IMR-90 (cell line): ENCODE measurements around the gene TREM1. TPM values are rescaled to one million over a fixed set of nuclear protein-coding genes. Genes with fewer than 3 reads are reported as not detected.

ENCODE experiments used
- ATAC-seq: fragments of 200-7000 bp; cut with Tn5 transposase; 2 replicates; pipeline ENCODE4 v1.9.1; 2020; ENCODE audit warnings: low read depth, mild to moderate bottlenecking, moderate library complexity
- BruUV-seq: library from RNA; stranded (reverse); fragments of 400-500 nt; replicated peaks from 2 replicates; lab custom pipeline; 2021; lab: Mats Ljungman, UMichigan
- CTCF ChIA-PET: fragments of 300-600 bp; formaldehyde crosslinking; extraction: SDS; loops from one replicate; lab custom pipeline; 2021; ENCODE audit warnings: antibody characterized with exemption; lab: Yijun Ruan, JAX
- POLR2A ChIA-PET: fragments of 300-600 bp; sonication (Branson Sonifier 250); formaldehyde crosslinking; loops from one replicate; lab custom pipeline; 2022; ENCODE audit warnings: antibody characterized with exemption; ENCODE audit not compliant: unreplicated experiment; lab: Charles Lee
- DNase-seq: peaks from one replicate; pipeline ENCODE4 v3.0.0; 2013
- H2AFZ ChIP-seq: replicated peaks from 2 replicates; pipeline ENCODE3; 2013; ENCODE audit warnings: low read length, mild to moderate bottlenecking; ENCODE audit not compliant: poor library complexity
- H2AK5ac ChIP-seq: 2 replicates; pipeline ENCODE4 v1.6.1; 2013; ENCODE audit warnings: low read depth, low read length, inconsistent platforms
- H2AK9ac ChIP-seq: replicated peaks from 2 replicates; pipeline ENCODE3; 2013; ENCODE audit warnings: mild to moderate bottlenecking, low read depth, low read length, moderate library complexity; ENCODE audit not compliant: poor library complexity
- H2BK120ac ChIP-seq: 2 replicates; pipeline ENCODE4 v1.6.1; 2013; ENCODE audit warnings: low read depth, low read length, inconsistent platforms
- H2BK15ac ChIP-seq: 3 replicates; pipeline ENCODE4 v1.6.1; 2013; ENCODE audit warnings: low read depth, low read length, inconsistent platforms
- H2BK20ac ChIP-seq: 2 replicates; pipeline ENCODE4 v1.6.1; 2013; ENCODE audit warnings: low read depth, mild to moderate bottlenecking, inconsistent platforms, low read length, moderate library complexity
- H2BK5ac ChIP-seq: 2 replicates; pipeline ENCODE4 v1.6.1; 2013; ENCODE audit warnings: mild to moderate bottlenecking, low read depth, low read length, inconsistent platforms; ENCODE audit not compliant: poor library complexity, severe bottlenecking
- H3K14ac ChIP-seq: replicated peaks from 2 replicates; pipeline ENCODE4 v1.6.1; 2013; ENCODE audit warnings: low read depth, low read length, inconsistent platforms
- H3K18ac ChIP-seq: 2 replicates; pipeline ENCODE4 v1.6.1; 2013; ENCODE audit warnings: low read depth, low read length, control low read depth
- H3K23ac ChIP-seq: 2 replicates; pipeline ENCODE4 v1.6.1; 2013; ENCODE audit warnings: low read depth, low read length, inconsistent platforms
- H3K27ac ChIP-seq: 2 replicates; pipeline ENCODE4 v1.5.1; 2013; ENCODE audit warnings: mild to moderate bottlenecking, control low read depth, low read length; ENCODE audit not compliant: insufficient read depth
- H3K27me3 ChIP-seq: 2 replicates; pipeline ENCODE4 v1.6.1; 2013; ENCODE audit warnings: low read length; ENCODE audit not compliant: control insufficient read depth, insufficient read depth
- H3K36me3 ChIP-seq: 2 replicates; pipeline ENCODE4 v1.6.1; 2013; ENCODE audit warnings: low read length, mixed read lengths; ENCODE audit not compliant: control insufficient read depth, insufficient read depth
- H3K4ac ChIP-seq: 2 replicates; pipeline ENCODE4 v1.6.1; 2013; ENCODE audit warnings: low read depth, low read length, inconsistent platforms
- H3K4me1 ChIP-seq: 2 replicates; pipeline ENCODE4 v1.6.1; 2013; ENCODE audit warnings: low read length, mixed read lengths; ENCODE audit not compliant: control insufficient read depth, insufficient read depth
- H3K4me2 ChIP-seq: 2 replicates; pipeline ENCODE4 v1.6.1; 2013; ENCODE audit warnings: low read depth, mild to moderate bottlenecking, control low read depth, low read length, moderate library complexity
- H3K4me3 ChIP-seq: 2 replicates; pipeline ENCODE4 v1.5.1; 2013; ENCODE audit warnings: low read depth, mild to moderate bottlenecking, control low read depth, low read length, moderate library complexity; ENCODE audit not compliant: insufficient read depth
- H3K56ac ChIP-seq: 2 replicates; pipeline ENCODE4 v1.6.1; 2013; ENCODE audit warnings: low read length, inconsistent platforms; ENCODE audit not compliant: insufficient read depth; ENCODE audit errors: extremely low read depth
- H3K79me1 ChIP-seq, 2 experiments: 2 replicates each; pipeline ENCODE4 v1.6.1; 2013; ENCODE audit warnings: low read length in 2 of 2, inconsistent platforms in 1 of 2, low read depth in 1 of 2
- H3K9ac ChIP-seq: 2 replicates; pipeline ENCODE4 v1.6.1; 2013; ENCODE audit warnings: low read depth, low read length, control low read depth
- H3K9me1 ChIP-seq: 2 replicates; pipeline ENCODE4 v1.6.1; 2013; ENCODE audit warnings: low read length, inconsistent platforms; ENCODE audit not compliant: insufficient read depth
- H3K9me3 ChIP-seq: 2 replicates; pipeline ENCODE4 v1.6.1; 2013; ENCODE audit warnings: low read length; ENCODE audit not compliant: control insufficient read depth, insufficient read depth
- H4K20me1 ChIP-seq: 2 replicates; pipeline ENCODE4 v1.6.1; 2013; ENCODE audit warnings: low read length, inconsistent platforms; ENCODE audit not compliant: insufficient read depth
- H4K5ac ChIP-seq: 2 replicates; pipeline ENCODE4 v1.6.1; 2013; ENCODE audit warnings: mild to moderate bottlenecking, low read depth, low read length, control low read depth
- H4K8ac ChIP-seq, 2 experiments: 2 replicates each; pipeline ENCODE4 v1.6.1; 2013; ENCODE audit warnings: low read depth in 2 of 2, low read length in 2 of 2, control low read depth in 1 of 2, inconsistent platforms in 1 of 2
- H4K91ac ChIP-seq: 2 replicates; pipeline ENCODE4 v1.6.1; 2013; ENCODE audit warnings: low read depth, low read length, inconsistent platforms; ENCODE audit not compliant: insufficient read depth
- MAZ ChIP-seq: IDR thresholded peaks from 2 replicates; pipeline ENCODE4 v1.6.1; 2012; ENCODE audit warnings: low read depth, mild to moderate bottlenecking, low read length, improper control_type of control experiment, moderate library complexity, borderline replicate concordance
- USF2 ChIP-seq: fragments of 150-350 bp; IDR thresholded peaks from 2 replicates; pipeline ENCODE4 v1.6.1; 2017; ENCODE audit warnings: mild to moderate bottlenecking, antibody characterized with exemption, low read length, low read depth
- WGBS, 2 experiments: methylation state at CpG; one replicate each; pipeline versions ENCODE4 v1.1.5 to v1.1.7; 2013; ENCODE audit warnings: missing lambda C conversion rate in 2 of 2; ENCODE audit not compliant: insufficient read length in 1 of 2; ENCODE audit errors: extremely low coverage in 2 of 2; 5-methylcytosine and 5-hydroxymethylcytosine counted together
- dilution Hi-C: fragments of 300-500 bp; cut with HindIII; formaldehyde crosslinking; loops from one replicate; pipeline ENCODE4 v1.14.3; 2018; ENCODE audit warnings: low sequenced_read_pairs; ENCODE audit not compliant: unreplicated experiment
- in situ Hi-C: fragments of 300-500 bp; cut with MboI; formaldehyde crosslinking; loops from 3 replicates; pipeline ENCODE4 v1.14.3; 2019; ENCODE audit warnings: low sequenced_read_pairs, inconsistent platforms, mixed read lengths
- intact Hi-C: fragments of 100-400 bp; cut with micrococcal nuclease; formaldehyde crosslinking; loops from 2 replicates; pipeline ENCODE4 v1.10.0; 2022
- polyA plus RNA-seq, 3 experiments: library from polyadenylated mRNA; depleted of rRNA; stranded (reverse); fragments of >200 nt; gene quantifications; 2 replicates each; pipeline ENCODE4 v1.2.3, GENCODE V29; 2012; ENCODE audit warnings: low replicate concordance in 1 of 3
- total RNA-seq: library from RNA; depleted of rRNA; stranded (reverse); fragments of >200 nt; gene quantifications from 2 replicates; pipeline ENCODE4 v1.2.3, GENCODE V29; 2012

Gene TREM1
- total and polyA plus RNA-seq, 2 of the 4 experiments (the other 2 are of a cell fraction) = not detected

GRCh38 chr6:41294214-41294872 is 7.9 kb upstream of the TREM1 start:
- Histone ChIP-seq H3K9ac (no peak overlapping the region), H3K79me1 (no peaks in the 10 kb centered on the region), H3K9me3 (no peaks in the 10 kb centered on the region), H3K36me3 (no peaks in the 10 kb centered on the region), H2BK5ac (no peak overlapping the region), H3K4me2 (no peak overlapping the region), H2AK9ac (no peak overlapping the region), H3K23ac (no peak overlapping the region), H2BK20ac (no peak overlapping the region), H3K4me1 (no peaks in the 10 kb centered on the region), H3K14ac (no peak overlapping the region), H3K9me1 (no peaks in the 10 kb centered on the region), H2AFZ (no peak overlapping the region), H3K27ac (no peak overlapping the region), H3K27me3 (peaks cover 9% of the 10 kb centered on the region), H3K4me3 (no peak overlapping the region), H3K4ac (no peak overlapping the region), H2AK5ac (no peak overlapping the region), H3K18ac (no peak overlapping the region), H2BK15ac (no peak overlapping the region), H4K8ac (no peak overlapping the region), H4K5ac (no peak overlapping the region), H4K20me1 (no peaks in the 10 kb centered on the region), H2BK120ac (no peak overlapping the region), H4K91ac (no peak overlapping the region), H3K56ac (no peak overlapping the region)
- no TSS peak for BruUV-seq
- ChIA-PET CTCF (no interaction called here), POLR2A (no interaction called here)
- TF ChIP-seq MAZ (no peak), USF2 (no peak)
- in situ Hi-C loops (no loop called here), dilution Hi-C loops (no loop called here), intact Hi-C loops (no loop called here)
- no peak for ATAC-seq
- DNase-seq = no peak
- 60% methylated on average over 1 of the region's 3 CpGs; no CpG with 5 or more reads in 1 of the 2 experiments for WGBS, 2 experiments
